MM.1S (cell line): ENCODE measurements around the gene HSBP1.

Experiments
- DNase-seq: peaks from one replicate; pipeline ENCODE4 v3.0.0-alpha.2; 2015
- H2AFZ ChIP-seq: fragments of 300-600 bp; sonication (generic); 2 replicates; pipeline ENCODE4 v1.6.0; 2016; ENCODE audit warnings: antibody characterized with exemption, low read length
- H3F3A ChIP-seq: fragments of 300-600 bp; sonication (generic); 2 replicates; pipeline ENCODE4 v1.6.1; 2016; ENCODE audit warnings: mild to moderate bottlenecking, antibody characterized with exemption, low read length, moderate library complexity, mixed read lengths; ENCODE audit not compliant: insufficient read depth
- H3K27ac ChIP-seq: fragments of 300-600 bp; sonication (generic); 2 replicates; pipeline ENCODE4 v1.5.1; 2016; ENCODE audit warnings: mild to moderate bottlenecking, low read length
- H3K27me3 ChIP-seq: fragments of 300-600 bp; sonication (generic); replicated peaks from 2 replicates; pipeline ENCODE4 v1.6.0; 2016; ENCODE audit warnings: low read length; ENCODE audit not compliant: insufficient read depth
- H3K36me3 ChIP-seq: fragments of 300-600 bp; sonication (generic); replicated peaks from 2 replicates; pipeline ENCODE4 v1.6.1; 2016; ENCODE audit warnings: mild to moderate bottlenecking, low read length, mixed read lengths; ENCODE audit not compliant: insufficient read depth
- H3K4me1 ChIP-seq: fragments of 300-600 bp; sonication (generic); 2 replicates; pipeline ENCODE4 v1.6.1; 2016; ENCODE audit warnings: low read length, mixed read lengths
- H3K4me2 ChIP-seq: fragments of 300-600 bp; sonication (generic); 2 replicates; pipeline ENCODE4 v1.6.0; 2016; ENCODE audit warnings: low read depth, low read length
- H3K4me3 ChIP-seq: fragments of 300-600 bp; sonication (generic); 2 replicates; pipeline ENCODE4 v1.5.1; 2016; ENCODE audit warnings: low read length, mixed read lengths
- H3K79me2 ChIP-seq: fragments of 300-600 bp; sonication (generic); 2 replicates; pipeline ENCODE4 v1.6.1; 2016; ENCODE audit warnings: mixed run types, low read length, mixed read lengths
- H3K9ac ChIP-seq: fragments of 300-600 bp; sonication (generic); 2 replicates; pipeline ENCODE4 v1.6.1; 2016; ENCODE audit warnings: low read length, mixed read lengths
- H3K9me2 ChIP-seq: fragments of 300-600 bp; sonication (generic); replicated peaks from 2 replicates; pipeline ENCODE4 v1.6.1; 2016; ENCODE audit warnings: mild to moderate bottlenecking, low read length, mixed read lengths; ENCODE audit not compliant: insufficient read depth
- H3K9me3 ChIP-seq: fragments of 300-600 bp; sonication (generic); replicated peaks from 2 replicates; pipeline ENCODE4 v1.6.1; 2016; ENCODE audit warnings: mild to moderate bottlenecking, low read length, mixed read lengths; ENCODE audit not compliant: insufficient read depth
- H4K20me1 ChIP-seq: fragments of 300-600 bp; sonication (generic); 2 replicates; pipeline ENCODE4 v1.6.1; 2016; ENCODE audit warnings: mild to moderate bottlenecking, low read length, moderate library complexity, mixed read lengths; ENCODE audit not compliant: insufficient read depth
- CTCF ChIP-seq: fragments of 300-600 bp; sonication (generic); IDR thresholded peaks from 2 replicates; pipeline ENCODE4 v1.5.1; 2016; ENCODE audit warnings: antibody characterized with exemption, low read length, mixed read lengths
- EZH2 ChIP-seq: fragments of 300-600 bp; sonication (generic); optimal IDR thresholded peaks from 2 replicates; pipeline ENCODE3; 2017; ENCODE audit warnings: low read depth, mild to moderate bottlenecking, antibody characterized with exemption, low read length, mixed read lengths
- EZH2phosphoT487 ChIP-seq: fragments of 300-600 bp; sonication (generic); IDR thresholded peaks from 2 replicates; pipeline ENCODE4 v1.6.1; 2018; ENCODE audit warnings: antibody characterized with exemption, low read length

The HSBP1 gene

GRCh38 chr16:83830091-83830768, 22.5 kb downstream of the HSBP1 start:
- Histone ChIP-seq H3K9me3 (no peaks in the 10 kb centered on the region), H3K27ac (no peak overlapping the region), H3K4me1 (no peaks in the 10 kb centered on the region), H3K36me3 (no peaks in the 10 kb centered on the region), H3K9ac (no peak overlapping the region), H3K4me2 (no peak overlapping the region), H3K79me2 (no peaks in the 10 kb centered on the region), H4K20me1 (no peaks in the 10 kb centered on the region), H3K4me3 (no peak overlapping the region), H3K27me3 (no peaks in the 10 kb centered on the region), H2AFZ (no peak overlapping the region), H3F3A (no peaks in the 10 kb centered on the region), H3K9me2 (no peaks in the 10 kb centered on the region)
- no peak for TF ChIP-seq EZH2phosphoT487
- no peak for DNase-seq

GRCh38 chr16:83830769-83831455, 23.1 kb downstream of the HSBP1 start:
- TF ChIP-seq EZH2phosphoT487 (no peak), EZH2 (no peak), CTCF (no peak)
- no peak overlapping the region for H3K4me2 ChIP-seq
- H3F3A ChIP-seq = no peaks in the 10 kb centered on the region
- no peak for DNase-seq
- H3K9ac ChIP-seq = no peak overlapping the region
- no peaks in the 10 kb centered on the region for H3K9me2 ChIP-seq
- H3K79me2 ChIP-seq = no peaks in the 10 kb centered on the region
- H3K4me3 ChIP-seq = no peak overlapping the region
- H3K27ac ChIP-seq = no peak overlapping the region
- no peaks in the 10 kb centered on the region for H4K20me1 ChIP-seq
- H3K36me3 ChIP-seq = no peaks in the 10 kb centered on the region
- H3K27me3 ChIP-seq = no peaks in the 10 kb centered on the region
- no peaks in the 10 kb centered on the region for H3K4me1 ChIP-seq
- no peak overlapping the region for H2AFZ ChIP-seq
- no peaks in the 10 kb centered on the region for H3K9me3 ChIP-seq

GRCh38 chr16:83831456-83831987, 23.7 kb downstream of the HSBP1 start:
- Histone ChIP-seq H3K4me3 (no peak overlapping the region), H3K36me3 (no peaks in the 10 kb centered on the region), H3K9me2 (no peaks in the 10 kb centered on the region), H3K79me2 (no peaks in the 10 kb centered on the region), H2AFZ (no peak overlapping the region), H3K4me1 (no peaks in the 10 kb centered on the region), H3K27ac (no peak overlapping the region), H4K20me1 (no peaks in the 10 kb centered on the region), H3K9me3 (no peaks in the 10 kb centered on the region), H3K4me2 (no peak overlapping the region), H3K9ac (no peak overlapping the region), H3F3A (no peaks in the 10 kb centered on the region), H3K27me3 (no peaks in the 10 kb centered on the region)
- DNase-seq = no peak
- TF ChIP-seq EZH2phosphoT487 = no peak
- TF ChIP-seq CTCF = no peak
- no peak for TF ChIP-seq EZH2

- DNase-seq = no peak
- H3F3A ChIP-seq = no peaks in the 10 kb centered on the region
- no peaks in the 10 kb centered on the region for H4K20me1 ChIP-seq
- no peak overlapping the region for H2AFZ ChIP-seq
- TF ChIP-seq CTCF = no peak
- TF ChIP-seq EZH2phosphoT487 = no peak
- no peak for TF ChIP-seq EZH2
- H3K9ac ChIP-seq = no peak overlapping the region
- H3K79me2 ChIP-seq = no peaks in the 10 kb centered on the region
- H3K4me2 ChIP-seq = no peak overlapping the region
- no peaks in the 10 kb centered on the region for H3K4me1 ChIP-seq
- H3K9me2 ChIP-seq = no peaks in the 10 kb centered on the region
- H3K27me3 ChIP-seq = no peaks in the 10 kb centered on the region
- no peak overlapping the region for H3K27ac ChIP-seq
- no peak overlapping the region for H3K4me3 ChIP-seq
- H3K36me3 ChIP-seq = no peaks in the 10 kb centered on the region
- H3K9me3 ChIP-seq = no peaks in the 10 kb centered on the region
These were observed 26.1 kb downstream of the HSBP1 start for GRCh38 chr16:83833921-83834320.
